GM19324 (cell line): ENCODE results near the gene DENND1A.
A peak's percentile ranks its signal among the peaks of the same experiment; 100 is the strongest.
"Not testable (repeated sequence)": the region's sequence is repeated elsewhere in the genome, so short reads cannot be mapped to it uniquely, and the experiment has no call there.

Source experiments
- ATAC-seq: cut with Tn5 transposase; IDR thresholded peaks from one replicate; pipeline ENCODE4 v1.9.1; 2021; ENCODE audit warnings: mild to moderate bottlenecking, moderate library complexity; ENCODE audit not compliant: unreplicated experiment, low FRiP score

DENND1A gene

DNA sequence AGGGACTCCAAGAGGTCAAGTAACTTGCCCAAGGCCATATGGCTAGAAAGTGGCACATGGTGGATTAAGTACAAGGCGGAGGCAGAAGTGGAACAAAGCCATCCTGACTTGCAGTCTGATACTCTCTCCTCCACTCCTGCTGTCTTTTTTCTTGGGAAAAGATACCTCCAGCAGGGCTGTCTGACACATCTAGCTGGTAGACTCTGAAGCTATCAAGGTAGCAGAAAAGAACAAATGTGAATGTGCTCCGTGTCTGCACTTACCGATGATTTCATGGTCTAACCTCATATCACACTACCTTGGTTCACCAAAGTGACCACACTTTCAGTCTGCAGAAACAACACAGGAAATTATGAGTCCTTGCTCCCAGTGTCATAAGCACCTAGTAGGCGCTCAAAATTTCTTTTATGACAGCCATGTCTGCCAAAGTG, 289.1 kb downstream of the DENND1A start:
- ATAC-seq = no peak

DNA sequence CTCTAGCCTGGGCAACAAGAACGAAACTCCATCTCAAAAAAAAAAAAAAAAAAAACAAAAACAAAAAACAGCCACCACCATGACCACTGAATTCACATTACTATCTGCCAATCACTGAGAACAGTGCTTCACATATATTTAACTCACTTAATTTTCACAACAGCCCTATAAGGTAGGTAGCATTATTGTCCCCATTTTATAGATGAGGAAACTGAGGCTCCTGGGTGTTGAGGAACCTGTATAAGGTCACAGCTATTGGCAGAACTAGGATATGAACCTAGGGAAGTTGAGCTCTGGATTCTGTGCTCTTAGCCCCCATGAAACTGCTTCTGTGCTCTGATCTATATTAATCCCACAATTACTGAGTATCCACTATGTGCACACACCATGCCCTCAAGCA, 290.2 kb downstream of the DENND1A start:
- no peak for ATAC-seq

GRCh38 chr9:123637945-123638634, 291.8 kb downstream of the DENND1A start:
- ATAC-seq = no peak

GRCh38 chr9:123637606-123637944, 292.4 kb downstream of the DENND1A start:
- no peak for ATAC-seq

GRCh38 chr9:123636805-123637204, 293.1 kb downstream of the DENND1A start:
- ATAC-seq = not testable (repeated sequence)

DNA sequence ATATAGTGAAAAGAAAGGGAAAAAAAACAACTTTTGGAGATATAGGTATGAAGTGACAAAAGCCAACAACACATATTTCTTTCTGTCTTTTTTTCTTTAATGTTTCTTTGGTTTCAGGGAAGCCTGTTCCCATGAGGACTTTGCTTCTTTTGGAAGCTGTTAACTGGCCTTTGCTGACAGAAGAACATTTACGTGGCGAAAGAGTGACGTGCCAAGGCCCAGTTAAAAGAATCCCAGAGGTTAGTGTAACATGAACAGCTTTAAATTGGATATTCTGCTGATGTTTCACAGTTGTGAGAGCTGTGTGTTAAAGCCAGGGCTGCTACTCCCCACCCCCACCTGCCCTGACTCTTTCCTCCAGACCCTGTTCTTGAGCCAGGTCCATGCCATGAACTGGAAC, 298.1 kb downstream of the DENND1A start:
- no peak for ATAC-seq

DNA sequence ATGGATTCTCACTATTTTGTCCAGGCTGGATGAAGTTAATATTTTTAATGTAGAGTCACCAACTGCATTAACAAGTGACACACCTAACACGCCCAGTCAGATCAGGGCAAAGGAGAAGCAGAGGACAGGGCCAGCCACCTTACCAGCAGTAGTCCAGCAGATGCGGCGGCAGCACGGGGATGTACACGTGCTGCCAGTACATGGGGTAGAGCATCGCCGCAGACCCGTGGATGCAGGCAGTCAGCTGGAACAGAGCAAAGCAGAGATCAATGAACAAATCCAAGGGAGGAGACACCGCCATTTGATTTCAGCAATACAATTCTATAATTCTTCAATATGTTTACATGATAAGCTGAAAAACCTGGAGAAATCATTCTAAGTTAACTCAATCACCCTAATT, 299.7 kb downstream of the DENND1A start:
- ATAC-seq = no peak

GRCh38 chr9:123629531-123629930, 300.4 kb downstream of the DENND1A start:
- ATAC-seq = no peak

GRCh38 chr9:123622711-123623241, 307.1 kb downstream of the DENND1A start:
- ATAC-seq = no peak

GRCh38 chr9:123620239-123620638, 309.7 kb downstream of the DENND1A start:
- ATAC-seq = no peak

DNA sequence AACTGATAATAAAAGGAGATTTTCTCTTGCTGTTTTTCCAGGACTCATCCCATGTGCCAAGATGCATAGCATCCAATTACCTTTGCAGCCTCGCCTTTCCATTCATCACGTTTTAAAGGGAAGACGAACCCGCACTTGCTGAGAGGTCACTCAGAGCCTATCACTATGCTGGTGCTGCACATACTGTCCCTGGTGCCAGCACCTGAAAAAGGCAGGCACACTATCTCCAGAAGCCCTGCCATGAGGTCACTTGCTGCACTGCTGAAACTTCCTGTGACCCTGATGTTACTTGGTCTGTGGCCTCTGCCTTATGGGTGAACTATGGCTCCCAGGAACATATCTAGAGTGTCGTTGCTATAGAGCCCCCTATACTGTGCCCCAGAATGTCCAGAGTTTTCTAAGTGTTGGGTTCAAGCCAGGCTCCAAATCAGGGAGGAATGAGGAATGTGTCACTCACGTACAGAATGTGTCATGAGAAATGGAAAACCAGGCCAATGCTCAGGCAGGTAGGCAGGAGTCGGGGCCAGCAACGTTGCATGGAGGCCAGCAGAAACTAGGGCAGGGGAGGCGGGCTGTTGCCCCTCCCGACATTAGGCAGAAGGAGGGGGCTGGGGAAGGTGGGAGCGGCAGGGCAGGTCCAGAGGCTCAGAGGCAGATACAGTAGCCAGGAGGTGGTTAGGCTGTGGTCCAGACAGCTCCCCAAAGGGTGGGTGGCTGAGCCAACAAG, 311.8 kb downstream of the DENND1A start:
- no peak for ATAC-seq

DNA sequence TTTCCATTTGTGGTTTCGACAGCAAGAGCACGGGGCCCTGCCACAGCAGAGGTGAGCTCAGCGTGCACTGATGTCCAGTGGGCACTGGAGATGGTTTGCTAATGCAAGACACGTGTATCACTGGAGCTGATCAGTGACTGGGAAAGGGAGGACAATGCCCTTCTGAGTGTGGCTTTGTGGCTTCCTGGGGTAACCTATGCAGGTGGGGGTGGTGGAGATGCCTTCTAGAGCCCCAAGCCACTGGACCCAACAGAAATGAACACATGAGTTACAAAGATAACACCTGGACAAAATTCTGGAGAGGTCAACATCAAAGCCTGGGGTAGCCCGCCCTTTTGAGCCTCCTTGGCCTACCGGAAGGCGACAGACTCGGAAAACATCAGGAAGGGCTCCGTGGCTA, 312.6 kb downstream of the DENND1A start:
- no peak for ATAC-seq

DNA sequence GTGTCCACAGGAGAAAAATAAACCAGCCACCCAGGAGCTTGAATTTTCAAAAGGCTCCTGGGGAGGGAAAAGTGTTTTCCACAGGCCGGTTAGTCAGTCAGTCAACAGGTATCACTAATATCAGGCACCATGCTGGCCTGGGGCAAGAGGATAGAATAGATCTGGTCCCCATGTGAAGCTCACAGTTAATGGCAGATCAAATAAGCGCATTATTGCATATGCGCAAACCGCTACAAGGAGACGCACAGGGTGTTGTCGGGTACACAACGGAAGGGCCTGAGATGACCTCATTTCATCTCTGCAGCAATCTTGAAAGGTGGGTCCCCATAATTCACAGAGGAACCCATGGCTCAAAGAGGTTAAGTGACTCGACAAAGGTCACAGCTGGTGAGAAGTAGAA, 313.2 kb downstream of the DENND1A start:
- no peak for ATAC-seq

- no peak for ATAC-seq
Measured at GRCh38 chr9:123615381-123615780, 314.5 kb downstream of the DENND1A start.

- no peak for ATAC-seq
Measured at GRCh38 chr9:123614306-123615263, 315.3 kb downstream of the DENND1A start.

DNA sequence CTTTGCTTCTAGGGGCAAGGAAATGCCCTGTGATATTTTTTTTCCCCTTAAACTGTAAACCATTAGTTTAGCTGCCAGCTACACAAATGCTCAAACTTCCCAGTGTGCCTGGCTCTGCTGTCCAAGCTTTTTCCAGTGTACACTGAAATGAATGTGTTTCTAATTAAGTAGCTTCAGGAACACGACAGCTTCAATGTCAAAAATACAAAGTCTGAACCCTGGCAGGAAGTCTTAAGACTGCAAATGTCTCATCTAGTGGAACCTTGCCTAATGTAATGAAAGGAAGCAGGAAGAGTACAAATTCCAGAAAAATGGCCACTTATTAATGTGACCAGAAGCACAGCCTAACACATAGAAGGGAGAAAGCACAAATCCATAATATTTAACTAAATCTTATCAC, 318.7 kb downstream of the DENND1A start:
- no peak for ATAC-seq

DNA sequence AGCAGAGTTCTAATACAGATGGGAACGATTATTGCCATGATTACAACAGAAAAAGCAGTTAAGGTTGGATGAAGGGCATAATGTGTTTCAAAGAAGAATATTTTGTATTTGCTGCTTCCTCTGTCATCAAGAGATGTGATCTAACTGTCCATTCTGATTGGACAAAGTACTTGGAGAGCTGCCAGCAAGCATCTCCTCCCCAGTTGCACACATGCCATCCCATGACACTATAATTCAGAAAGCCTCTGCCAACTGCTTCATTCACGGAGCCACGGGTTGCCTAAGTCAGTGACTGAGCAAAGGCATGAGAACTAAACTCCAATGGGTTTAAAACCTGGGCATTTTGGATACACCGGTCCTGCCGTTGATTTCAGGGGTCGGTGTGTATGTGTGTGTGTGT, 320.1 kb downstream of the DENND1A start:
- no peak for ATAC-seq

DNA sequence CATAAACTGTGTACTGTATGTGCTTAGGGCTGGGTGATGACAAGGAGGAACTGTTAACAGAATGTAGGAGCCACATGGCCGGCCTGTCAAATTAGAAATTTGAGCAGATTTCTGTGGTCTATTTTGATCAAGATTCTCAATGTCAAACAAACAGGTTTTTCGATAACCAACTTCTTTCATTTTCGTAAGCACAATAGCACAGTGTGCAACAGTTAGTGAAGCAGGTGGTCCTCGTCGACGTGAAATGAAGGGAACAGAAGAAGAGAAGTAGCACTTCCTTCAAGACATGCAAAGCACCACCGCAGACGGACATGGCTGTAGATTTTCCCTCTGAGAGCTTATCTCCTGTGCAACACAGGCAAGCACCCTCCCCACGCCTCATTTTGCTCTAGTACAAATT, 321.8 kb downstream of the DENND1A start:
- ATAC-seq = peak; percentile 82

GRCh38 chr9:123607479-123607878, 322.4 kb downstream of the DENND1A start:
- no peak for ATAC-seq

DNA sequence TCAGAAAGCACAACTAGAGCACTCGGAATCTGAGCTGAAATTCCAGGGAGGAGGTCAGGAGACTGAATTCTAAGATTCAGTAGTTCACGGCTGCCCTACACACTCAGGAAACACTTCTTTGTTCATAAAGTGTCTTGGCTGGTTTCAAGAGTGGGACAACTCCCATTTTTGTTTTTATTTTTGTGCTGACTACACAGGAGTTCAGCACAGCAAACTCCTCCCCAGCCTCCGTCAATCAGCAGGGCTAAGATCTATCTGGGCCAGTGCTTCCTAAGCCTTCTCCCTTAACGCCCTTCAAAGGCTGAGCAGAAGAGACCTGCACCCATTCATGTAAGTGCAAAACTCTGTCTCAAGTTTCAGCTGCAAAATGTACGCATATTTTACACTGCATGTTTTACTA, 323.8 kb downstream of the DENND1A start:
- no peak for ATAC-seq

- ATAC-seq = no peak
Measured at GRCh38 chr9:123605286-123605685, 324.6 kb downstream of the DENND1A start.
